IMR-90 (cell line): ENCODE data around the gene ATG7. TPM values are rescaled to one million over a fixed set of nuclear protein-coding genes. Genes with fewer than 3 reads are reported as not detected.

ENCODE experiments used
- ATAC-seq: fragments of 200-7000 bp; cut with Tn5 transposase; 2 replicates; pipeline ENCODE4 v1.9.1; 2020; ENCODE audit warnings: low read depth, mild to moderate bottlenecking, moderate library complexity
- BruUV-seq: library from RNA; stranded (reverse); fragments of 400-500 nt; replicated peaks from 2 replicates; lab custom pipeline; 2021; lab: Mats Ljungman, UMichigan
- CTCF ChIA-PET: fragments of 300-600 bp; formaldehyde crosslinking; extraction: SDS; loops from one replicate; lab custom pipeline; 2021; ENCODE audit warnings: antibody characterized with exemption; lab: Yijun Ruan, JAX
- POLR2A ChIA-PET: fragments of 300-600 bp; sonication (Branson Sonifier 250); formaldehyde crosslinking; loops from one replicate; lab custom pipeline; 2022; ENCODE audit warnings: antibody characterized with exemption; ENCODE audit not compliant: unreplicated experiment; lab: Charles Lee
- DNase-seq: peaks from one replicate; pipeline ENCODE4 v3.0.0; 2013
- H2AFZ ChIP-seq: replicated peaks from 2 replicates; pipeline ENCODE3; 2013; ENCODE audit warnings: low read length, mild to moderate bottlenecking; ENCODE audit not compliant: poor library complexity
- H2AK5ac ChIP-seq: 2 replicates; pipeline ENCODE4 v1.6.1; 2013; ENCODE audit warnings: low read depth, low read length, inconsistent platforms
- H2AK9ac ChIP-seq: replicated peaks from 2 replicates; pipeline ENCODE3; 2013; ENCODE audit warnings: mild to moderate bottlenecking, low read depth, low read length, moderate library complexity; ENCODE audit not compliant: poor library complexity
- H2BK120ac ChIP-seq: 2 replicates; pipeline ENCODE4 v1.6.1; 2013; ENCODE audit warnings: low read depth, low read length, inconsistent platforms
- H2BK15ac ChIP-seq: 3 replicates; pipeline ENCODE4 v1.6.1; 2013; ENCODE audit warnings: low read depth, low read length, inconsistent platforms
- H2BK20ac ChIP-seq: 2 replicates; pipeline ENCODE4 v1.6.1; 2013; ENCODE audit warnings: low read depth, mild to moderate bottlenecking, inconsistent platforms, low read length, moderate library complexity
- H2BK5ac ChIP-seq: 2 replicates; pipeline ENCODE4 v1.6.1; 2013; ENCODE audit warnings: mild to moderate bottlenecking, low read depth, low read length, inconsistent platforms; ENCODE audit not compliant: poor library complexity, severe bottlenecking
- H3K14ac ChIP-seq: replicated peaks from 2 replicates; pipeline ENCODE4 v1.6.1; 2013; ENCODE audit warnings: low read depth, low read length, inconsistent platforms
- H3K18ac ChIP-seq: 2 replicates; pipeline ENCODE4 v1.6.1; 2013; ENCODE audit warnings: low read depth, low read length, control low read depth
- H3K23ac ChIP-seq: 2 replicates; pipeline ENCODE4 v1.6.1; 2013; ENCODE audit warnings: low read depth, low read length, inconsistent platforms
- H3K27ac ChIP-seq: 2 replicates; pipeline ENCODE4 v1.5.1; 2013; ENCODE audit warnings: mild to moderate bottlenecking, control low read depth, low read length; ENCODE audit not compliant: insufficient read depth
- H3K27me3 ChIP-seq: 2 replicates; pipeline ENCODE4 v1.6.1; 2013; ENCODE audit warnings: low read length; ENCODE audit not compliant: control insufficient read depth, insufficient read depth
- H3K36me3 ChIP-seq: 2 replicates; pipeline ENCODE4 v1.6.1; 2013; ENCODE audit warnings: low read length, mixed read lengths; ENCODE audit not compliant: control insufficient read depth, insufficient read depth
- H3K4ac ChIP-seq: 2 replicates; pipeline ENCODE4 v1.6.1; 2013; ENCODE audit warnings: low read depth, low read length, inconsistent platforms
- H3K4me1 ChIP-seq: 2 replicates; pipeline ENCODE4 v1.6.1; 2013; ENCODE audit warnings: low read length, mixed read lengths; ENCODE audit not compliant: control insufficient read depth, insufficient read depth
- H3K4me2 ChIP-seq: 2 replicates; pipeline ENCODE4 v1.6.1; 2013; ENCODE audit warnings: low read depth, mild to moderate bottlenecking, control low read depth, low read length, moderate library complexity
- H3K4me3 ChIP-seq: 2 replicates; pipeline ENCODE4 v1.5.1; 2013; ENCODE audit warnings: low read depth, mild to moderate bottlenecking, control low read depth, low read length, moderate library complexity; ENCODE audit not compliant: insufficient read depth
- H3K56ac ChIP-seq: 2 replicates; pipeline ENCODE4 v1.6.1; 2013; ENCODE audit warnings: low read length, inconsistent platforms; ENCODE audit not compliant: insufficient read depth; ENCODE audit errors: extremely low read depth
- H3K79me1 ChIP-seq, 2 experiments: 2 replicates each; pipeline ENCODE4 v1.6.1; 2013; ENCODE audit warnings: low read length in 2 of 2, inconsistent platforms in 1 of 2, low read depth in 1 of 2
- H3K9ac ChIP-seq: 2 replicates; pipeline ENCODE4 v1.6.1; 2013; ENCODE audit warnings: low read depth, low read length, control low read depth
- H3K9me1 ChIP-seq: 2 replicates; pipeline ENCODE4 v1.6.1; 2013; ENCODE audit warnings: low read length, inconsistent platforms; ENCODE audit not compliant: insufficient read depth
- H3K9me3 ChIP-seq: 2 replicates; pipeline ENCODE4 v1.6.1; 2013; ENCODE audit warnings: low read length; ENCODE audit not compliant: control insufficient read depth, insufficient read depth
- H4K20me1 ChIP-seq: 2 replicates; pipeline ENCODE4 v1.6.1; 2013; ENCODE audit warnings: low read length, inconsistent platforms; ENCODE audit not compliant: insufficient read depth
- H4K5ac ChIP-seq: 2 replicates; pipeline ENCODE4 v1.6.1; 2013; ENCODE audit warnings: mild to moderate bottlenecking, low read depth, low read length, control low read depth
- H4K8ac ChIP-seq, 2 experiments: 2 replicates each; pipeline ENCODE4 v1.6.1; 2013; ENCODE audit warnings: low read depth in 2 of 2, low read length in 2 of 2, control low read depth in 1 of 2, inconsistent platforms in 1 of 2
- H4K91ac ChIP-seq: 2 replicates; pipeline ENCODE4 v1.6.1; 2013; ENCODE audit warnings: low read depth, low read length, inconsistent platforms; ENCODE audit not compliant: insufficient read depth
- CEBPB ChIP-seq: IDR thresholded peaks from 2 replicates; pipeline ENCODE4 v1.6.1; 2012; ENCODE audit warnings: low read depth, low read length, improper control_type of control experiment
- RCOR1 ChIP-seq: IDR thresholded peaks from 2 replicates; pipeline ENCODE4 v1.6.1; 2012; ENCODE audit warnings: mild to moderate bottlenecking, low read length, improper control_type of control experiment; ENCODE audit not compliant: insufficient replicate concordance
- RFX5 ChIP-seq: IDR thresholded peaks from 2 replicates; pipeline ENCODE4 v1.8.0; 2012; ENCODE audit warnings: low read depth, mild to moderate bottlenecking, low read length, moderate library complexity
- SMC3 ChIP-seq: fragments of 150-350 bp; IDR thresholded peaks from 2 replicates; pipeline ENCODE4 v1.6.1; 2016; ENCODE audit warnings: low read depth, mild to moderate bottlenecking, antibody characterized with exemption, low read length, moderate library complexity
- WGBS, 2 experiments: methylation state at CpG; one replicate each; pipeline versions ENCODE4 v1.1.5 to v1.1.7; 2013; ENCODE audit warnings: missing lambda C conversion rate in 2 of 2; ENCODE audit not compliant: insufficient read length in 1 of 2; ENCODE audit errors: extremely low coverage in 2 of 2; 5-methylcytosine and 5-hydroxymethylcytosine counted together
- dilution Hi-C: fragments of 300-500 bp; cut with HindIII; formaldehyde crosslinking; loops from one replicate; pipeline ENCODE4 v1.14.3; 2018; ENCODE audit warnings: low sequenced_read_pairs; ENCODE audit not compliant: unreplicated experiment
- in situ Hi-C: fragments of 300-500 bp; cut with MboI; formaldehyde crosslinking; loops from 3 replicates; pipeline ENCODE4 v1.14.3; 2019; ENCODE audit warnings: low sequenced_read_pairs, inconsistent platforms, mixed read lengths
- intact Hi-C: fragments of 100-400 bp; cut with micrococcal nuclease; formaldehyde crosslinking; loops from 2 replicates; pipeline ENCODE4 v1.10.0; 2022
- polyA plus RNA-seq, 3 experiments: library from polyadenylated mRNA; depleted of rRNA; stranded (reverse); fragments of >200 nt; gene quantifications; 2 replicates each; pipeline ENCODE4 v1.2.3, GENCODE V29; 2012; ENCODE audit warnings: low replicate concordance in 1 of 3
- total RNA-seq: library from RNA; depleted of rRNA; stranded (reverse); fragments of >200 nt; gene quantifications from 2 replicates; pipeline ENCODE4 v1.2.3, GENCODE V29; 2012

Gene ATG7
- total and polyA plus RNA-seq, 2 of the 4 experiments (the other 2 are of a cell fraction): 15.6 to 51.4 TPM

- H2AK5ac ChIP-seq: peak overlapping the region; percentile 90
- peak overlapping the region; percentile 93 for H2BK120ac ChIP-seq
- no CpG with 5 or more reads among the region's 1 CpG for WGBS, 2 experiments
- H3K4me3 ChIP-seq: no peak overlapping the region
- H3K79me1 ChIP-seq: peaks cover 0 to 23% of the 10 kb centered on the region in 2 experiments; a peak in 1 of 4 replicates
- ChIA-PET CTCF (no interaction called here), POLR2A (no interaction called here)
- DNase-seq (peak; percentile 78), ATAC-seq (peak; percentile 85)
- peak overlapping the region; percentile 61 for H2AFZ ChIP-seq
- H2BK15ac ChIP-seq: peak overlapping the region; percentile 75; the same call in 2 of the 3 replicates
- no peaks in the 10 kb centered on the region for H3K36me3 ChIP-seq
- H4K91ac ChIP-seq: peak overlapping the region; percentile 95
- H3K18ac ChIP-seq: peak overlapping the region; percentile 58
- H3K4me2 ChIP-seq: peak overlapping the region; percentile 11; the same call in 1 of the 2 replicates
- in situ Hi-C loops: no loop called here
- H3K27me3 ChIP-seq: no peaks in the 10 kb centered on the region
- peak overlapping the region; percentile 52 for H4K5ac ChIP-seq
- no peaks in the 10 kb centered on the region for H4K20me1 ChIP-seq
- no peaks in the 10 kb centered on the region for H3K9me3 ChIP-seq
- H3K27ac ChIP-seq: peak overlapping the region; percentile 65
- peak overlapping the region; percentile 21 for H2AK9ac ChIP-seq
- H3K23ac ChIP-seq: peak overlapping the region; percentile 44
- H3K56ac ChIP-seq: peak overlapping the region; percentile 51; the same call in 1 of the 2 replicates
- peak overlapping the region; percentile 78 for H2BK20ac ChIP-seq
- H3K4ac ChIP-seq: peak overlapping the region; percentile 74
- peak overlapping the region; percentile 16 to 80; a peak in 3 of 4 replicates for H4K8ac ChIP-seq
- peak overlapping the region; percentile 72 for H3K14ac ChIP-seq
- peaks cover 13% of the 10 kb centered on the region for H3K9me1 ChIP-seq
- intact Hi-C loops: no loop called here
- H3K4me1 ChIP-seq: peaks cover 13% of the 10 kb centered on the region
- H3K9ac ChIP-seq: no peak overlapping the region
- BruUV-seq: no TSS peak
- dilution Hi-C loops: no loop called here
- peak overlapping the region; percentile 58 for H2BK5ac ChIP-seq
- TF ChIP-seq RFX5 (no peak), RCOR1 (no peak), SMC3 (no peak), CEBPB (no peak)
Measured at GRCh38 chr3:11498646-11499045, 226.4 kb downstream of the ATG7 start.
